HepG2 (cell line): Measurements from ENCODE around the gene RIPOR1. TPM values are rescaled to one million over a fixed set of nuclear protein-coding genes. Genes with fewer than 3 reads are reported as not detected.

ENCODE experiments used
- ARID3A ChIP-seq: IDR thresholded peaks from 2 replicates; pipeline ENCODE4 v1.6.1; 2012; ENCODE audit warnings: low read depth, low read length, improper control_type of control experiment
- ATF1 ChIP-seq: IDR thresholded peaks from 2 replicates; pipeline ENCODE4 v1.6.1; 2016; ENCODE audit warnings: mild to moderate bottlenecking, control low read depth
- CENPT ChIP-seq: sonication (generic); formaldehyde crosslinking; IDR thresholded peaks from 2 replicates; pipeline ENCODE4 v1.8.0; 2022; ENCODE audit warnings: low read depth, mild to moderate bottlenecking, moderate library complexity, missing genetic modification reagents
- DMTF1 ChIP-seq: sonication (generic); formaldehyde crosslinking; IDR thresholded peaks from 2 replicates; pipeline ENCODE4 v1.4.0; 2020; ENCODE audit warnings: mild to moderate bottlenecking, missing genetic modification reagents
- HDAC1 ChIP-seq: sonication (generic); formaldehyde crosslinking; IDR thresholded peaks from 2 replicates; pipeline ENCODE4 v1.5.1; 2020; ENCODE audit warnings: mild to moderate bottlenecking, missing genetic modification reagents
- HNF1B ChIP-seq: sonication (generic); formaldehyde crosslinking; IDR thresholded peaks from 2 replicates; pipeline ENCODE4 v1.5.1; 2020; ENCODE audit warnings: mild to moderate bottlenecking, moderate library complexity, missing genetic modification reagents
- RERE ChIP-seq: IDR thresholded peaks from 2 replicates; pipeline ENCODE4 v1.6.1; 2016; ENCODE audit warnings: low read depth, missing genetic modification reagents, missing compliant biosample characterization
- TFDP1 ChIP-seq: IDR thresholded peaks from 2 replicates; pipeline ENCODE4 v1.6.1; 2016; ENCODE audit warnings: missing compliant biosample characterization, missing genetic modification reagents, borderline replicate concordance
- ZFP90 ChIP-seq: sonication (generic); formaldehyde crosslinking; IDR thresholded peaks from 2 replicates; pipeline ENCODE4 v1.8.0; 2022; ENCODE audit warnings: missing genetic modification reagents, mild to moderate bottlenecking, inconsistent platforms, borderline replicate concordance
- ZNF451 ChIP-seq: sonication (generic); formaldehyde crosslinking; IDR thresholded peaks from 2 replicates; pipeline ENCODE4 v1.5.0; 2020; ENCODE audit warnings: mild to moderate bottlenecking, missing genetic modification reagents
- ZNF749 ChIP-seq: sonication (generic); formaldehyde crosslinking; IDR thresholded peaks from 2 replicates; pipeline ENCODE4 v1.8.0; 2022; ENCODE audit warnings: mild to moderate bottlenecking, missing genetic modification reagents, moderate library complexity, borderline replicate concordance
- ZNF75D ChIP-seq: sonication (generic); formaldehyde crosslinking; IDR thresholded peaks from 2 replicates; pipeline ENCODE4 v1.8.1; 2023; ENCODE audit warnings: missing genetic modification reagents, mild to moderate bottlenecking, borderline replicate concordance
- ZNF816 ChIP-seq: sonication (generic); formaldehyde crosslinking; IDR thresholded peaks from 2 replicates; pipeline ENCODE4 v1.8.0; 2022; ENCODE audit warnings: missing genetic modification reagents, mild to moderate bottlenecking, borderline replicate concordance
- polyA plus RNA-seq, 8 experiments: library from polyadenylated mRNA; depleted of rRNA in 3 of 8; stranded (reverse) in 7 of 8; unstranded in 1 of 8; fragments of >200 nt; fragmentation: Illumina TruSeq in 4 of 8; extraction: Trizol in 4 of 8; gene quantifications; 2 replicates each; pipeline versions ENCODE4 v1.2.1 to v1.2.3, GENCODE V29; 2011 to 2016; ENCODE audit warnings: low read depth in 4 of 8, missing spikeins in 1 of 8, mixed read lengths in 1 of 8; ENCODE audit not compliant: insufficient read depth in 1 of 8
- total RNA-seq, 5 experiments: library from RNA; depleted of rRNA; stranded (reverse); fragments of >200 nt; fragmentation: Illumina TruSeq; extraction: Trizol; gene quantifications; 2 replicates each; pipeline ENCODE4 v1.2.3, GENCODE V29; 2016; ENCODE audit warnings: low read depth in 1 of 5
- TF ChIP-seq, protein P1 (sequence below): sonication (generic); formaldehyde crosslinking; IDR thresholded peaks from 2 replicates; pipeline ENCODE4 v1.5.0; 2020; ENCODE audit warnings: mild to moderate bottlenecking, low read depth, missing genetic modification reagents, borderline replicate concordance

The RIPOR1 gene
- total and polyA plus RNA-seq, 2 of the 13 experiments (the other 11 are each of a cell fraction or from before 2014, with no cell fraction given), result 4.6 to 8.1 TPM

DNA sequence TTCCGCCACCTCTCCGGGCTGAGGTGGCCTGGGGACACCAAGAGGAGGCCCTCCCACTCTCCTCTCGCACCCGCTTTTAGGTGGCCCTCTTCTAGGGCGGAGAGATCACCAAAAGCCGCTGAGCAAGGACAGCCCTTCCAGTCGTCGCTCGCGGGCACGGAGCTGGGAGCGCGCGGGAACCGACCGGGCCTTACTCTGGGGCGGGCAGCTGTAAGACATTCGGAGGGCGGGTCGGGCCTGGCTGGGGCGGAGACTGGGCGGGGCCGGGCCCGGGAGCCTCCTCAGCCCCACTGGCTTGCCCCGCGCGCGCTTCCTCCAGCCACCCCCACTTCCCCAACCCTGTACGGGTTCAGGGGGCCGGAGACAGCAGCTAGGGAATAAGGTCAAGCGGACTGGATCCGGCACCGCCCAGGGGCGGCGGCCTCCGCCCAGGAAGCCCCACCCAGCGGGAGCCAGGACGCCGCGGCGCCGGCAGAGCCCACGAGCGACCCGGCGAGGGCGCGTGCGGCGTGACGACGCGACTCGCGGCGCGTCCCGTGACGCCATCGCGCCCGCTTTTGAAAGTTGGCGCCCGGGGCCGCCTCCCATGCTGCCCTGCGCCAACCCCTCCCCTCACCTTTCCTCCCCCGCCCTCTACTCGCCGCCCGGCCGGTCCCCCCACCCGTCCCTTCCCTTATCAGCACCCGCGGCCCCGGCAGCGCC, 33.3 kb downstream of the RIPOR1 start (continued):
- TF ChIP-seq ZNF75D (CRISPR knock-in tag) (no peak), TFDP1 (CRISPR knock-in tag) (peak; percentile 99), CENPT (CRISPR knock-in tag) (peak; percentile 64; the same call in 1 of the 2 replicates), ZNF816 (peak; percentile 19; the same call in 1 of the 2 replicates), ATF1 (CRISPR knock-in tag) (peak; percentile 51; the same call in 1 of the 2 replicates), ZFP90 (CRISPR knock-in tag) (peak; percentile 77; the same call in 1 of the 2 replicates), ZNF451 (CRISPR knock-in tag) (peak; percentile 64; the same call in 1 of the 2 replicates), DMTF1 (CRISPR knock-in tag) (no peak), ARID3A (no peak), HDAC1 (CRISPR knock-in tag) (peak; percentile 88), RERE (CRISPR knock-in tag) (peak; percentile 8; the same call in 1 of the 2 replicates), ZNF749 (CRISPR knock-in tag) (peak; percentile 62; the same call in 1 of the 2 replicates), HNF1B (CRISPR knock-in tag) (peak; percentile 40; the same call in 1 of the 2 replicates)
- TF ChIP-seq, protein P1, sequence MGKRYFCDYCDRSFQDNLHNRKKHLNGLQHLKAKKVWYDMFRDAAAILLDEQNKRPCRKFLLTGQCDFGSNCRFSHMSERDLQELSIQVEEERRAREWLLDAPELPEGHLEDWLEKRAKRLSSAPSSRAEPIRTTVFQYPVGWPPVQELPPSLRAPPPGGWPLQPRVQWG (CRISPR knock-in tag), result no peak
